Measurements from ENCODE around the gene OCA2.

OCA2 gene

DNA sequence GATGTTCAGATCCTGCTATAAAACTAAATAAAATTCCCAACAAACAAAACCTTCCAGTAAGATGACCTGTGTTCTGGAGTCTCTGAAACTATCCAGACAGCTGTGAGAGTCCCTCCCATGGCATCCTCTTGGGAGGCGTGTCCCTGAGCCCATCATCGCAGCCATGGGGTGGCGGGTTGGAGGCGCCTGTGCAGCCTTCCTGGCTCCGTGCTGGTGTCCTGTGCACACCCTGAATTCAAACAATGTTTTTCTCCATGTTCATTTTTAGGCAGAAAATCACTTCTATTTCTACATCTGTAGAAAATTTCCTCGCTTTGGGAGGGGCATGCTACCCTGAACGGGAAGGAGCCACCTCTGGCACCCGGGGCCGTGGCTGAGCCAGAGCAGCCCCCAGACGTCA is 19.4 kb upstream of the OCA2 start:
- no peak for DNase-seq

DNA sequence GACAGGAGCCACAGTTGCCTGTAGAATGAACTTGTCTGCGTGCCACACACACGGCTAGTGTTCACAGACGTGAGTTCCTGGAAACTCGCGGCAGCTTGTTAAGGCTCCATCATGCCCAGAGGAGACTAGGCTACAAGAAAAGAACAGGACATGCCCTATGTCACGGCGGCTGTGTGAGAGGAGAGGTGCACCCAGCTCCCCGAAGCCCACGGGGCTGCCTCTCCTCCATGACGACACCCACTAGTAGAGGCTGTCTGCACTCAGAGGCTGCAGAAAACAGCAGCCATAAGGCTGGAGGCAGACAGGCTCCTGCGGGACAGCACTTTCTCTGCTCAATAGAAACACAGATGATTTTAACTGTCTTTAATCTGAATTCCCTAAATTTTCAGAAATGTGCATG is 19.0 kb upstream of the OCA2 start:
- no peak for DNase-seq

DNA sequence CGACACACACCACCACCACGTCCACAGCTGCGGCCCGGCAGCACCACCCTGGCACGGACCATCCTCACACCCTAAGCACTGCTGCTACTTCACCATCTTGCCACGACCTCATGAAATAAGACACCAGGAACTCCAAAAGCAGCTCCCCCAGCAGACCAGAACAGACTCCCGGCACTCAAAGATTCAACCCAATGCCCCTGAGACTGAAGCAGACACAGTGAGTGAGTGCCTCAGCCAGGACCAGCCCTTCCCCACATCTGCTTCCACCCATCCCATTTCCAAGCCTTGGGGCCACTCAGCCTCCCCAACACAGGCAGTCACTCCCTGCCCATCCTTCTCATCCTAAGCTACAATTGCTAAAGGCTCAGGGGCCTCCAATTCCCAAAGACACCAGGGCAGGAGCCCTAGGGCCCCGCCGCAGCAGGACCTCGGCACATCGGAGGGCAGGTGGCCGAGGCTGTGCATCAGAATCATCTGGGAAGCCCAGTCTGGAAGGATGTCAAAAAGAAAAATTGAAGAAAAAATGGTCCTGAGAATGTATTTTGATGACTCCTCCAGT is 18.4 kb upstream of the OCA2 start:
- no peak for DNase-seq

DNA sequence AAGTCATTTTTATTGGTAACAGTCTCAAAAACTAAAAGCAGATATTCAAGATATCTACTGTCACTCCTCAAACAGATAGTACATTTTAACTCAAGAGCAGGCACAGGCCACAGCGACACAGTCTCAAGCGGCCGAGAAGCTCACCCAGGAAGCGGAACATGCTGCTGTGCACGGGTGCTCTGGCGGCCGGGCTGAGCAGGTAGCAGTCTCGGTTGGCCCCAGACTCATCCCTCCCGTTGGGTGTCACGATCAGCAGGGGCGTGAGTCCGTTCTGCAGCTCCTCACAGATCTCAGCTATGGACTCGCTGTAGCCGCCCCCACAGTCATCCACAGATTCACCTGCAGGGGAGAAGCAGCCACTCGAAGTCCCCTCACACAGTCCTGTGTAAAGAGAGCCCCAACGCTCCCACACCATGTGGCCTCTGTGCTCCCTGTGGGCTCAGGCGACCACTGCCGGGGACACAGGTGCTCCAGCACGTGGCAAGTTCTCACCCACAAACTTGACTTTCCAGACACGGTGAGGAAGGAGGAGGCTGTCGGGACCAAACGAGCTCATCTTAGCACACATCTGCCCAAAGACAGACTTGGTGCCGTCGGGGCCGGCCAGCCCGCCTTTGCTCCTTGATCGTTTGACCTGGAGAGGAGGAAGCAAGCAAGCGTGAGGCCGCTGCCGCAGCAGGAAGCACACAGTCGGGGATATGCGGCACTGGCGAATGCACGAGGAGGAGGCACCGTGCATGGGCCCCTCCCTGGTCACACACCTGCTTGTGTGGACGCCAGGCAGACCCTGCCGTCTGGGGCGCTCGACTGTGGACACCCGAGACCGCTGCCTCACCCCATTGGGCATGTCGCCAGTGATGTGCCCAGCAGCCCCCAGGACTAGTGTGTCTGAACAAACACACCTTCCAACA is 17.7 kb upstream of the OCA2 start:
- no peak for DNase-seq

DNA sequence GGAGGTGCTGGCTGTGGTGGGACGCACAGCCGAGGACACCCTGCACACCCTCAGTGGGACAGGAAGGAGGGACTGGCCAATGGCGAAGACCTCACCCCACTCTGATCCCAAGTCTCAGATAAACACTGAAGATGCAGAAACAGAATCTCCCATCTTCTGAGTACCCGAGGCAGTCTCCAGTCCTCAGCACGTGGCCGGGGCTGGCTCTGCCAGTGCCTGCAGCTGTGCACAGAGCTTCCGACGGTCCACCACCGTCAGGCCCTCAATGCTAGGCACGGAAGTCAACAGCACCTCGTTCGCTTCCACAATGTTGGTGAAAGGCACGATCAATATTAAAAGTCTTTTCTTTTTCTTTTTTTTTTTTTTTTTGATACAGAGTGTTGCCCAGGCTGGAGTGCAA is 16.8 kb upstream of the OCA2 start:
- DNase-seq, result no peak

DNA sequence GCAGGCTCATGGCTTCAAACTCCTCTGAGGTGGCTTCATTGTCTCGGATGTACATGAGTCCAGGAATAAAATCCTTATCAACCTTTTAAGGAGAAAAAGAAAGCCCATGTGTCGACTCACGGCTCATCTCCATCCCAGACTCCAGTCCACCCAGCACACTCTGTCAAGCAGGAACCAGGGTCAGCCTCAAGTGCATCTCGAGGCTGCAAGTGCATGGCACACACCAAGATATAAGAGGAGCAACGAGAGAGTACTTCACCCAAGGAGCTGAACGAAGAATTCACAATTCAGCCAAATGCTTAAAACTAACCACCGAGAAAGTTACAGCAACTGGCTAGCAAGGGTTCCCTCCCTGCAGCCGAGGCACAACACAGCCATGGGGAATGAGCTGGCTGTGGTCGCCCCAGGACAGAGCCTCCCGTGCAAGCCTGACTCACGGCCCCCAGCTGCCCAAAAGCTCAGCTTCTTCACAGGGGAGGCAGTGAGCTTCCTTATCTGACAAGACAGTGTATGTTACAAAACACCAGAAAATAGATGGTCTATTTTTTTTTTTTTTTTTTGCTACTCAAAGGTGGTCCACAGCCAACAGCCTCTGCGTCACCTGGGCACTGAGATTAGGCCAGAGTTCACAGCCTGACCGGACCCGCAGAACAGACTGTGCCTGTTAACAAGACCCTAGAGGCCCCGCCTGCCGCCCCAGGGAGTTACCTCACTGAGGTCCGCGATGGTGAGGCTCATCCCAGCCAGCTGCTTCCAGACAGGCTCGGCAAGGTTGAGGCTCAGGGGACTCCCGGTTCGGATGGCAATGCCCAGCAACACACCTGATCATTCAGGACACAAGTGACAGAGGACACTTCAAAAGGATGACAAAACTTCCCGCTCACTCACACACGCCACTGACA is 15.9 kb upstream of the OCA2 start:
- DNase-seq, result no peak

DNA sequence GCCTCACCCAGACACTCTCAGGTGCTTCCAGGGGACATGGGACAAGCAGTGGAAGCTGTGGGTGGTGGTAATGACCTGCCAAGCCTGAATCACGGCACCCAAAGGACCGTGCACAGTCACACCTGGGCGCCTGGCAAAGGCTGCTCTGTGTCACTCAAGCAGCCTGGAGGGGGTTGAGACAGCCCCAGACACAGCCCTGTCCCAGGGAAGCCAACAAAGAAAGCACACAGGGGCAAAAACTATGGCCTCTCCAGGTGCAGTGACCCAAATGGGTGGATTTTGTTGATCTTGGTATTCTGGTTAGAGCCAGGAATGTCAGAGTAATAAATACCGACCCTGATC is 15.0 kb upstream of the OCA2 start:
- no peak for DNase-seq

DNA sequence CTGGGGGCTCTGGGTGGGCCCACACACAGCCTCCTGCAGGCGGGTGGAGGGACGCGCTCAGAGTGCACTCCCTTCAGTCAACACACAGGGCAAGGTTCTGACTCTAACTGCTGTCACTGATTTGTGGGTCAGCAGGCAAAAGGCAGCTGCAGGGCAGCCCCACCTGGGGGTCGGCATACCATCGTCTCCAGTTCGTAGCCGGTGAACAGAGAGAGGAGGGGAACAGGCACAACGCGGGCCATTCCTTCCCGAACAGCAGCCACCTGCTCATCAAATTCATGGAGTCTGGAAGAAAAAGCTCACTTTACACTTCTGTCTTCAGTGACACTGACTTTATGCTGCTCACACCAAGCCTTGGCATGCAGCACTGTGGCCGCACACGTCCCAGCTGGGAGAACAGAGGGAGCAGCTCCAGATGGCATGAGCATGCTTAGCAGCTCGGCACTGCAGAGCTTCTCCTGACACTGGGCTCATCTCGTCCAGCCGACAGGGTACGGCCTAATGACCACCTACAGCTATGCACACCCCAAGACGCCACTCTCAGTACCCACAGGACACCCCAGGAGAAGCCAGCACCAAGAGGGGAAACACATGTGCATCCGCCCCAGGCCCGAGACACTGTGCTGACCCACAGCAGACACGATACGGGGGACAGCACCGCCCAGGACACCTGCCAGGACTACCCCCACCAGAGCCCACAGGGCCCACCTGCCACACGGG is 14.4 kb upstream of the OCA2 start:
- no peak for DNase-seq

DNA sequence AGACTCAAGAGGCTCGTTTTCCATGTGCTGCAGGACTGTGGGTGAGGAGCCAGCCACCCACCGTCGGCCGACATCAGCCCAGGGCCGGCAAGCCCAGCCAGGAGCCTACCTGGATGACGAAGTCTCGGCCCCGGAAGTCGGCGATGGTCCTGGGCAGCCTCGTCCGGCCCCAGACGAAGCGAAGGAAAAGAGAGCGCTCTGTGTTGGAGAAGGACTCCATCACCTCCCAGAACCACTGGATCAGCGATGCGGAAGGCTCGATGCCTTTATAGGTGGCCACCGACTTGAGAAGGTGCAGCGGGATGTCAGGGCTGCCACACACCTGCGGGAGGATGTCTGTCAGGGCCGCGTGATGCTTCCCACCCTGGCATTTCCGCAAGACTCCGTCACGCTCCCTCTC is 13.8 kb upstream of the OCA2 start:
- no peak for DNase-seq

DNA sequence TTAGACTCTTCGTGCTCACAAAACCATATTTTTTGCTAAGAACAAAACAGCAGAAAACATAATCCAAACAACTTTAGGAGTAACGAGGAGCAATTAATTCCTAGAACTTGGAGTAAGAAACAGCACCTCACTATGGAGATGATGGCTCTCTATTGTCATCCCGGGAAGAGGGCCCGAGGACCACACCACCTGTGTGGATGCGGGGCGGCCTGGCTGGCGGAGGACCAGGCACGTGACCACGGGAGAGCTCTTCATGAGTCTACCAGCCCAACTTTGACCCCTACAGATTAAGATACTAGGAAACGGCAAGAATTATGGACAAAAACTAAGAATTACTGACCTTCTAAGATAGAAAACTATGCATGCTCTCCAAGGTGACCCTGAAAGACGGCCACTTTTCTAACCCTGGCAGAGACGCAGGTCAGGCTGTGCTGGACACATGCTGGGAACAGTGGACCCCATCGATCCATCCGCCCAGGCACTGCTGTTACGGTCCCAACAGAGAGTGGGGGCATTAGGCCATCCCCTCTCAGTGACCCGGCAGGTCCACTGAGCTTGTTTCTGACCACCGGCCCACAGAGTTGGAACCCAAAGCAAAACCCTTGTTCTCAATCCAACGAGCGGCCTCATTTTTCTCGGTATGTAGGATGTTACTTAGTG is 13.1 kb upstream of the OCA2 start:
- no peak for DNase-seq

DNA sequence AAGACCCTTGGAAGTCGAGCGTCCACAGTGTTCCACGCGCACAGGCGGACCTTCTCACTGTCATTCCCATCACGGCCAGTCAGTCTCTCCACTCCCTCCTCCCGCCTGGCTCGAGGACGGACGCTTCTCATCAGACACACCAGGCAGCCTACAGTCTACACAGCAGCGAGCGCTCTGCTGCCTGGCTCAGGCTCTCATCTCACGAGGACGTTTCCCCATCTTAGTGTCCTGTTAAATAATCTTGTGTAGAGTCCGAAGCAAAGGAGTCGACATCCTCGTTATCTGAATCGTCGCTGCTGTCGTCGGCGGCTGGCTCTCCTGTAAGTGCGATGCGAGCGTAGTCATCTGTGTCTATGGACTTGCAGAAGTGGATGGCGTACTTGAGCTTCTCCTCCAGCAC is 12.4 kb upstream of the OCA2 start:
- DNase-seq, result no peak

DNA sequence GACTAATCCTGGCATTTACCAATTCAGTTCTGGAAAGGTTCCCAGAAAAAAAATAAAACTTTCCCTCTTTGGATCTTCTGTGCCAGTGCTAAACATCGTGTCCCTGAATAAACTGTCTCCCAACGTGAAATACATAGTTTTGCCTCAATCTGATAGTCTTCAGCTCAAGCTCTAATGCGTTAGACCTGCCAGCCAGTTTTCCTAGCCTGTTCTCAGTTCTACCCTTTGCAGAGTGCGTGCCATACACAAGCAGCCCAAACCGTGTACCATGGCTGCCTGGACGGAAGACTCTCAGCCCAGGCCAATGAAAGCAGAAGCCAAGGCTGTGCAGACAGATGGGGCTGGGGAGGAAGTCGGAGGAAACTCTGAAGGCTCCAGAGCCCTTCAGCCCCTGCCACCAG is 11.4 kb upstream of the OCA2 start:
- DNase-seq, result no peak

DNA sequence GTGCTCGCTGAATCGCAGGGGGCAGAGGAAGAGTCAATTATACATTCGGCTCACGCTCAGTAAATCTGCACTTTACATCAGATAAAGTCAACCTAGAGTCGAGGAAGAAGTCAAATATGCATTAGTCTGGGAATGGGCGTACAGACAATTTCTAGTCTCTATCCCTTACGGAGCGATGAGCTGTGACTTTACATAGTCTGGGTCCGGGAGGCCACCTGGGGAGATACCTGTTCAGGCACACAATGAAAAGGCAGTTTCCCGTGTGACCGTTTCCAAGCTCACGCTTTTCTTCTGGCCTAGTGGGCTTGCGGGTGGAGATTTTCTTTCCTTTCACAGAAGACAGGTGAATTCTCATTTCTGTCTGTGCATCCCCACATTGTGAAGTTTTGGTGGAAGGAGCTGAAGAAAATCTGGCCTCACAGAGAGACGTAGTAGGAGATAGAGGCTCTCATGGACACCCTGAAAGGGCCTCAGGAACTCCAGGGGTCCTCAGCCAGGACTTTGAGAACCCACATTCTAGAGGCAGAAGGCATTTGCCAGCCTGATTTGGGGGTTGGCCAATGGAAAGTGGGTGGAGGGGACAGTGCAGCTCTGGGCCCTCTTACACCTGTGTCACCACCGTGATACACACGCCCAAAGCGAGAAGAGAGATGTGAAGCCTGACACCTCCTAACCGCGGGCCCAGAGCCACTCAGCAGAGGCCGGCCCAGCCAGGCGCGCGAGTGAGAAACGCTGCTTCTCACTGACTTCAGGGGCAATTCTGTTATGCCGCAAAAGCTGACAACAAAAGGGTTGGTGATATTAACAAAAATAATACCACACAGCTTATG is 10.7 kb upstream of the OCA2 start:
- no peak for DNase-seq

DNA sequence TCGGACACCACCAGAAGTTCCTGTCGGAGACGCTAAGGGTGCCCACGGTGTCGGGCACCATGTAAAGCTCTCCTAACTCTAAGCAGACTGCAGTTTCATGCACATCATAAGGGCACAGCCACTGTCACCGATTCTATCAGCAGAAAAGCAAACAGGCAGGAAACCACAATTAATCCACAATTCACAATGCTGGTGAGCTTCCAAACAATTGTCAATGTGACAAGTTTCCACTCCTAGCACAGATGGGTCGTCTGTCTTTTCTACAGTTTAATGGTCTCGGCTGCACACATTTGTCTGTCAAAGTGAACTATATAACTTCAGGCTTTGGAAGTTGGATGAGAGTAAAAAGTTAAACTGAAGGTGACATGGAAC is 8.8 kb upstream of the OCA2 start:
- no peak for DNase-seq

DNA sequence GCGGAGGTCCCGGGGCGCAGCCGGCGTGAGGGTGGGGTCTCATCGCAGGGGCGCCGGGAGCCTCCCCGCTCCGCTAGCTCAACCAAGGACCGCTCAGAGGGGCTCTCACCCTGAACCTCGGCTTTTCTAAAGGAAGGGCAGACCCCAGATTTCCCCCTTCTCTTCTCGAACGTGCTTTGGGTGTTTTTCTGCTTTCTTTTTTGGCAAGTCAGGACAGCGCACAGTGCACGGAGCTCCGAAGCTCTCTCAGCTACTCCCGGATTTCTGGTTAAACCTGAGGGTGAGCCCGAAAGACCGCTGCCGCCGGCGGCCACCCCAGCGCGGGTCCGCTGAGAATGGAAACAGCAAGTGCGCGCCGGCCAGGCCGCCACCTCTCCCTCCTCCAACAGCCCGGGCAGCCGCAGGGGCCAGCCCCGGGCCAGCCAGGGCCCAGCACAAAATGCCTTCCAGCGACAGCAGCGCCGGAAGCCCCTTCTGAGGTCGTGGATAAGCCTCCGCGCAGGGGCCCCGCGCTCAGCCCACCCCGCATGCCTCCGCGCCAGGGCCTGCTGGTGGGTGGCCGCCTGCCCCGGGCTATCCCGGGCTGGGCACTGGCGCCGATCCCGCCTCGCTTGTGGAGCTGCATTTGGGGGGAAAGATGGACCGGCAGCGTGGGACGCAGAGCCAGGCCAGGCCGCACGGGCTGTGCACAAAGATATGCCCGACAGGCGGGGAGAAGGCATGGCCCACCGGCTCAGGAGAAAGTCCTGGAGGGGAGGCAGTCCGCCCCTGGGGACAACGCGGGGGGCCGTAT is 8.2 kb upstream of the OCA2 start:
- DNase-seq, result no peak

DNA sequence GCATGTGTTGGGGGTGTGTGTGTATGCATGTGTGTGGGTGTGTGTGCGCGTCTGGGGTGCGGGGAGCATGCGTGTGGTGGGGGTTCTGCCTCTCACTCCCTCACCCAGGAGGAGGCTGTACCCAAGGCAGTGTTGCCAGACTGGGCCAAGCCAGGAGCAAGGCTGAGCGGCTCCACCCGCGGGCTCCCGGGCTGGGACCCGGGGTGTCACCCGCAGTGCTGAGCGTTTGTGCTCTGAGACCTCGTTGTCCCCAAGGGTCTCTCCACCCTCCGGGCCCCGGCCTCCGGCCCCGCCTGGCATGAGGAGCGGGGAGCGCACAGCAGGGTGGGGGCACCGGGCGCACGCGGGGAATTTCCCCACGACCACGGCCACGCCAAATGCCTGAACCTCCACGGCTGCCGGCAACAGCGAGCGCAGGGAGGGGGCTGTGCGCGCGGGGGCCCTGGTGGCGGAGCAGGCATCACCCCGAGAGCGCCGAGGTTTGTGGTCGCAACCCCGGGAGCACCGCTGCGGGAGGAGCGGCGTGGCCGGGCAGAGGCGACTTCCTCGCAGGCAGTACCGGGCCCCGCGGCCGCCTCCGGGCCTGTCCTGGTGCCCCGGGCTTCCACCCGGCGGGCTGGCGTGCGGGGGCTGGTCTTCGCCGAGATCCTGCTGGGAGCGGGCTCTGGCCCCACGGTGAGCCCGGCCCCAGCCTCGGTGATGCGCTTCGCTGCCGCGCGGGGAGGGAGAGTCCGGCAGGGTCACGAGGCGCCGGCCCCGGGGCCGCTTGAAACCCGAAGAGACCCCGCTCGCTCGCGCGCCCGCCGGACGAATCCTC is 7.4 kb upstream of the OCA2 start:
- DNase-seq, result no peak

DNA sequence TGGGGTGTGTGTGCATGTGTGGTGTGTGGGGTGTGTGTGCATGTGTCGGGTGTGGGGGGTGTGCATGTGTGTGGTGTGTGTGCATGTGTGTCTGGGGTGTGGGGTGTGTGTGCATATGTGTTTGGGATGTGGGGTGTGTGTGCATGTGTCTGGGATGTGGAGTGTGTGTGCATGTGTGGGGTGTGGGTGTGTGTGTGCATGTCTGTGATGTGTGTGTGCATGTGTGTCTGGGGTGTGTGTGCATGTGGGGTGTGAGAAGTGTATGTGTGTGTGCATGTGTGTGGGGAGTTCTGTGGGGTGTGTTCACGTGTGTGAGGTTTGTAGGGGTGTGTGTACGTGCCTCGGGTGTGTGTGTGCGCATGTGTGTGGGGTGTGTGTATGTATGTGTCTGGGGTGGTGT is 6.7 kb upstream of the OCA2 start:
- DNase-seq, result no peak

DNA sequence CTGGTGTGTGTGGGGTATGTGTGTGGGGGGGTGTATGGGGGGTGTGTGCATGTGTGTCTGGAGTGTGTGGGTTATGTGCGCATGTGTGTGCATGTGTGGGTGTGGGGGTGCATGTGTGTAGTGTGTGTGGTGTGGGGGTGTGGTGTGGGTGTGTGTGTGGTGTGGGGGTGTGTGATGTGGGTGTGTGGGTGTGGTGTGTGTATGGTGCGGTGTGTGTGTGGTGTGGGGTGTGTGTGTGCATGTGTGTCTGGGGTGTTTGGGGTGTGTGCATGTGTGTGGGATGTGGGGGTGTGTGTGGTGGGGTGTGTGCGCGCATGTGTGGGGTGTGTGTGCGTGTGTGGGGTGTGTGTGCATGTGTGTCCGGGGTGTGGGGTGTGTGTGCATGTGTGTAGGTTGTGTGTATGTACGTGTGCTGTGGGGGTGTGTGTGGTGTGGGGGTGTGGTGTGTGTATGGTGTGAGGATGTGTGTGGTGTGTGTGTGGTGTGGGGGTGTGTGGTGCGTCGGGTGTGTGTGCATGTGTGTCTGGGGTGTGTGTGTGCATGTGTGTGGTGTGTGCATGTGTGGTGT is 6.2 kb upstream of the OCA2 start:
- DNase-seq, result no peak

DNA sequence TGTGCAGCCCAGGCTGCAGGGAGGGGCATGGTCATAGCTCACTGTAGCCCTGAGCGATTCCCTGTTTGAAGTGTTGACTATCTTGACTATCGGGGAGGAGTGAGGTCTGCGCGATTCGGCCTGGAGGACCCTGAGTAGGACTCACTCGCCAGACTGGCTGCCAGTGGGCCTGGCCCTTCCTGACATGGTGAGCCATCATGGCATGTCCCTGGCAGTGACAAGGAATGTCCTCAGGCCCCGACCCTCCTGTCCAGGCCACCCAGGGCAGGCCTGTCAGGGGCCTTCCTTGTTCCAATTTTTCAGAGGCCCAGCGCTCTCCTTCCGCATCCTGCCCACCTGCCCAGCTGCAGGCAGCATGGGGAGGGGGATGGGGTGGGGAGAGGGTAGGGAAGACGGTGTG is 5.2 kb upstream of the OCA2 start:
- DNase-seq, result no peak

DNA sequence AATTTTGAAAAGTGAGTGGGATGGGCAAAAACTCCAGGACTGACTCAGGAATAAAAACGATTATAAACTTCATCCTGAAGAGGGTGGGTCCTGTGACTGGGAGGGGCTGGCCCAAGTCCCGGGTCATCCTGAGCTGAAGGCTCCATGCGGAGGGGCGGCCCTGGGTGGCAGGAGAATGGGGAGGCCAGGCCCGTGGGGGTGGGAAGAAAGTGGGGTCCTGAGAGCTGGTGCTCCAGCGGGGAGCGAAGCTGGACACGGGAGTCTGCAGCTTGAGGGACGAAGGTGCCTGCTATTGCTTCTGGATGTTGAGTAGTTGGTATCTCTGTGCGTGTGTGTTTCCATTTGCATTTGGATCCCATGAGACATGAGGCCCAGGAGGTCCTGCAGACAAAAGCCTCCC is 4.7 kb upstream of the OCA2 start:
- DNase-seq, result no peak
